Measurements from ENCODE around the gene TRIOBP.
A peak's percentile ranks its signal among the peaks of the same experiment; 100 is the strongest.

TRIOBP gene

DNA sequence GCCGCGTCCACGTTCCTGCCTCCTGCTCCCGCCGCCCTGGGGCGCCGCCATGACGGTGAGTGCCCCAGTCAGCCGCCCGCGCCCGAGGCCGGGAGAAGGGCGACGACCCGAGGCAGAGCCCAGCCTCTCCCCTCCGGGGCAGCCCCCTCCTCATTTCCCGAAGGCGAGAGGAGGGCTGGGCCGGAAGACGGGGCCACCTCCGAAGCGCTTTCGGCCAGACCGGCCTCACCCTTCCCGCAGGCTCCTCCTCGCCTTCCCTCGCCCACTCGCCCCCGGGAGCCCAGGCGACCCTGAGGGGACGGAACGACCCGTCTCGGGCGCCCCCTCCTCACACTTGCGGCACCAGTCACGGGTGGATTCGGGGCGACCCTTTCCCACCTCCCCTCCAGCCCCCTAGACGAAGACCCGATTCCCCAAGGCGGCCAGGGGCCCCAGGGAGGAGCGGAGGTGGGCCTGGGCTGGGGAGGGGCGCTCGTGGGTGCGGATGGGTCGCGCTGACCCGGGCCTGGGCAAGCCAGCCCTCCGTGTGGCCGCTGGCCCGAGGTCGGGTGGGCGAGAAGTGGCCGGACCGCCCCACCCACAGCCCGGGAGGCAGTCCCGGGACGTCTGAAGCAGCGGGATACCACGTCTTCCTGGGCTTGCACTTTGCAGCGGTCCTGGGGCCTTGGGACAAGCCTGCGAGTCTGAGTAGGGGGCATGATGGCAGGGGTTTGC is 49.7 kb downstream of the TRIOBP start:
- H3K36me3 Mint-ChIP-seq (ENCODE audit: insufficient read depth) = no peaks in the 10 kb centered on the region
- peak overlapping the region; percentile 83 to 87 for H3K4me3 Mint-ChIP-seq
- DNase-seq = peak in 1 of 3 experiments; percentile 7
- no peaks in the 10 kb centered on the region for H3K27me3 Mint-ChIP-seq
- peak overlapping the region; percentile 31 to 69 for H3K27ac Mint-ChIP-seq
- peaks cover 16 to 20% of the 10 kb centered on the region in 2 donors for H3K4me1 Mint-ChIP-seq (ENCODE audit: low read depth in 2 of 2)
- no peaks in the 10 kb centered on the region for H3K9me3 Mint-ChIP-seq
- ATAC-seq (replicated peaks) = peak; percentile 56

GRCh38 chr22:37747080-37747714 is 50.3 kb downstream of the TRIOBP start:
- peak overlapping the region in 1 of 2 donors; percentile 69 for H3K27ac Mint-ChIP-seq
- peak in 1 of 3 experiments; percentile 7 for DNase-seq
- no peaks in the 10 kb centered on the region for H3K36me3 Mint-ChIP-seq (ENCODE audit: insufficient read depth)
- H3K4me3 Mint-ChIP-seq = peak overlapping the region; percentile 83 to 87
- H3K9me3 Mint-ChIP-seq = no peaks in the 10 kb centered on the region
- H3K27me3 Mint-ChIP-seq = no peaks in the 10 kb centered on the region
- ATAC-seq (replicated peaks) = no peak
- peaks cover 16 to 20% of the 10 kb centered on the region in 2 donors for H3K4me1 Mint-ChIP-seq (ENCODE audit: low read depth in 2 of 2)

GRCh38 chr22:37747715-37748100 is 50.9 kb downstream of the TRIOBP start:
- H3K27me3 Mint-ChIP-seq = no peaks in the 10 kb centered on the region
- ATAC-seq (replicated peaks) (no peak), DNase-seq (no peak)
- no peaks in the 10 kb centered on the region for H3K36me3 Mint-ChIP-seq (ENCODE audit: insufficient read depth)
- H3K27ac Mint-ChIP-seq = peak overlapping the region; percentile 12 to 41
- no peaks in the 10 kb centered on the region for H3K9me3 Mint-ChIP-seq
- H3K4me1 Mint-ChIP-seq (ENCODE audit: low read depth in 2 of 2) = peaks cover 16 to 20% of the 10 kb centered on the region in 2 donors
- H3K4me3 Mint-ChIP-seq = peak overlapping the region; percentile 33 to 83

DNA sequence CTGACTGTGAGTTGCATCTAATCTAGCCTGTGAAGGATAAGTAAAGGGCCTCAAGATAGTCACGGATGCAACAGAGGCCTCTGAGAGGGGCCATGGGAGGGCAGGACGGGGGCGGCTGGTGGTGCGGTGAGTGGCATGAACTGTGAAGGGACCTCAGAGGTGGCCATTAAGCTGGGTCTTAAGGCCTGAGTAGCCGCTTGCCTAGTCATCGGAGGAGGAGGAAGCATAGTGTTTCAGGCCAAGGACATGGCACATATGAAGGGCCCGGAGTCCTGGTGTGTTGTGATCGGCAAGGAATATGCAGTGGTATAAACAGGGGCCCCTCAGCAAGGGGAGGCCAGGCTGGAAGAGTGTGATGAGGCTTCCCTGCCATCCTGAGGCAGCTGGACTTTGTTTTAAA is 51.8 kb downstream of the TRIOBP start:
- ATAC-seq (replicated peaks) (no peak), DNase-seq (no peak)
- no peaks in the 10 kb centered on the region for H3K36me3 Mint-ChIP-seq (ENCODE audit: insufficient read depth)
- H3K27me3 Mint-ChIP-seq = no peaks in the 10 kb centered on the region
- H3K27ac Mint-ChIP-seq = peak overlapping the region in 1 of 2 donors; percentile 12
- H3K4me3 Mint-ChIP-seq = no peak overlapping the region
- H3K4me1 Mint-ChIP-seq (ENCODE audit: low read depth in 2 of 2) = peaks cover 16 to 20% of the 10 kb centered on the region in 2 donors
- no peaks in the 10 kb centered on the region for H3K9me3 Mint-ChIP-seq

GRCh38 chr22:37749226-37749625 is 52.4 kb downstream of the TRIOBP start:
- H3K4me1 Mint-ChIP-seq (ENCODE audit: low read depth in 2 of 2) = peaks cover 16 to 20% of the 10 kb centered on the region in 2 donors
- H3K4me3 Mint-ChIP-seq = no peak overlapping the region
- H3K9me3 Mint-ChIP-seq = no peaks in the 10 kb centered on the region
- ATAC-seq (replicated peaks) (no peak), DNase-seq (no peak)
- H3K27me3 Mint-ChIP-seq = no peaks in the 10 kb centered on the region
- H3K36me3 Mint-ChIP-seq (ENCODE audit: insufficient read depth) = no peaks in the 10 kb centered on the region
- peak overlapping the region in 1 of 2 donors; percentile 35 for H3K27ac Mint-ChIP-seq

- Mint-ChIP-seq H3K27me3 (no peaks in the 10 kb centered on the region), H3K4me3 (no peak overlapping the region), H3K4me1 (ENCODE audit: low read depth in 2 of 2) (peaks cover 16 to 19% of the 10 kb centered on the region in 2 donors), H3K9me3 (no peaks in the 10 kb centered on the region), H3K36me3 (ENCODE audit: insufficient read depth) (no peaks in the 10 kb centered on the region), H3K27ac (peak overlapping the region; percentile 29 to 35)
- DNase-seq (no peak), ATAC-seq (replicated peaks) (no peak)
Observed at GRCh38 chr22:37749831-37750595, 53.2 kb downstream of the TRIOBP start.

DNA sequence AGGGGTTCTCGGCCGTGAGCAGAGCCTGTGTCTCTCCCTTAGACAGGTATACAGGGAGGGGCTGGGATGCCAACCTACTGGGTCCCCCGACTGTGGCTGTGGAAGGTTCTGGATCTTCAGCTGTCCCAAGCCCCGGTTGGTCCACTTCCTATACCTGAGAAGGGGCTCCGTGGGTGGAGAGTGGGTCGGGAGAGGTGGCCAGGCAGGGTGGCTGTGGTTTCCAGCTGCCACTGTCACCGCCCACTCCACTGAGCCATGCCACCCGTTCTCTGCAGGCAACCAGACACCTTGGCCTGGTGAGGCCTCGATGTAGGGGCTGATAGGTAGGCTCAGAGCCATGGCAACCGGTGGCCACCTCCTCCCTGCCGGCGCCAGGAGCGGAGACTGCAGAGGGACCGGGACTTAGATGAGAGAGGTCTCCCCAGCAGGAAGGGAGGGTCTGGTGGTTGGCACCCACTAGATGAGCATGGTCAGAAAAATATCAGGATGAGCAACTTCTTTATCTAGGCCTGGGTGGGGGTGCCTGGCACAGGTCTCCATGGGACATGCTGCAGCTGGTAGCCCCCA is 53.8 kb downstream of the TRIOBP start:
- Mint-ChIP-seq H3K4me3 (no peak overlapping the region), H3K36me3 (ENCODE audit: insufficient read depth) (no peaks in the 10 kb centered on the region), H3K9me3 (no peaks in the 10 kb centered on the region), H3K27ac (peak overlapping the region in 1 of 2 donors; percentile 29), H3K27me3 (no peaks in the 10 kb centered on the region), H3K4me1 (ENCODE audit: low read depth in 2 of 2) (peaks cover 11 to 12% of the 10 kb centered on the region in 2 donors)
- ATAC-seq (replicated peaks) (no peak), DNase-seq (no peak)

DNA sequence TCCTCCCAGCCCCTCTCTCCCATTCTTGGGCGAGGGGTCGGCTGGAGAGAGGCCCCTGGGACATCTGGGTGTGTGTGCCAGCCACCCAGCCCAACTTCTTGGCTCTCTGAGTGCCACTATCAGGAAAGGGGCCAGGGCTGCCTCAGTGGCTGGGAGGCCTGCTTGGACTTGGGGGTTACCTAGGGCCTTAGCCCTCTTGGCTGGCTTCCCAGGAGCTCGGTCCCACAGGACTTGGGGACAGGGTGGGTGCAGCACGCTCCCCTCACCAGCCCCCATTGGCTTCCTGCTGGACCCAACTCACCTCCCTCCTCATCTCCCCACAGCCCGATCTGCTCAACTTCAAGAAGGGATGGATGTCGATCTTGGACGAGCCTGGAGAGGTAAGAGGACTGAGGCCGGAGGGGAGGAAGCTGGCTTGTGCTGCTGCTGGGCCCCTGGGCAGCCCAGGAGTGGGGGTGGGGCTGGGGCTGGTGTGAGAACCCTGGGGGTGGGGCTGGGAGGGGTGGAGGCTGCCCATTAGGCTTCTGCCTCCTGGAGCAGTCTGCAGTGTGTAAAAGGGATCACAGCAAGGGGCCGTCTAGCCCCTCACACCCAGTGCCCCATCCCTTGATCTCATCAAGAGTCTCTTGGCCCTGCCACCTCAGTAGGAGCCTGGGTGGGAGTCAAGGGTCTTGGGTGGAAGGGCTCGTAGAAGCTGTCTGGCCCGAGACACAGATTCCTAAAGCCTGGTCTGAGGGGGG is 54.8 kb downstream of the TRIOBP start:
- no peak for DNase-seq
- Mint-ChIP-seq H3K36me3 (ENCODE audit: insufficient read depth) (peaks cover 3% of the 10 kb centered on the region), H3K9me3 (no peaks in the 10 kb centered on the region), H3K4me3 (no peak overlapping the region), H3K4me1 (ENCODE audit: low read depth in 2 of 2) (peaks cover 11 to 12% of the 10 kb centered on the region in 2 donors), H3K27me3 (no peaks in the 10 kb centered on the region), H3K27ac (no peak overlapping the region)
- no peak for ATAC-seq (replicated peaks)

GRCh38 chr22:37752189-37753087 is 55.6 kb downstream of the TRIOBP start:
- ATAC-seq (replicated peaks) (no peak), DNase-seq (no peak)
- Mint-ChIP-seq H3K4me1 (ENCODE audit: low read depth in 2 of 2) (peaks cover 11 to 12% of the 10 kb centered on the region in 2 donors), H3K4me3 (no peak overlapping the region), H3K27me3 (no peaks in the 10 kb centered on the region), H3K27ac (no peak overlapping the region), H3K36me3 (ENCODE audit: insufficient read depth) (peaks cover 8% of the 10 kb centered on the region), H3K9me3 (no peaks in the 10 kb centered on the region)

DNA sequence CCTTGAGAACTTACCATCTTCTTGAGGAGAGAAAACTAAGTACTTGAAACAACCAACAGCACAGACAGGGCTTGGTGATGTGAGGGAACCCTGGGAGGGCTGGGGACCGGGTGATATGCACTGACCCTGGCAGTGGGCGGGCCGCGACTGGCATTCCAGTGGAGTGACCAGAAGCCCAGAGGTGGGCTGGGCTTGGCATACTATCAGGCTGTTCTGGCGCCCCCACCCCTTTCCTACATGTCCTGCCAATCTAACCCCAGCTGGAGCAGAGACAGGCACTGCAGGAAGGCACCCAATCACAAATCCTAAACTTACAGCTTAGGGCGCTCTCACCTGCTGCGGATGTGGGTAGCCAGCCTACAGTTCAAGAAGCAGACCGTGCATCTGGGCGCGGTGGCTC is 56.9 kb downstream of the TRIOBP start:
- Mint-ChIP-seq H3K36me3 (ENCODE audit: insufficient read depth) (peaks cover 16% of the 10 kb centered on the region), H3K27me3 (no peaks in the 10 kb centered on the region), H3K4me1 (ENCODE audit: low read depth in 2 of 2) (peaks cover 4 to 6% of the 10 kb centered on the region in 2 donors), H3K4me3 (no peak overlapping the region), H3K27ac (peak overlapping the region in 1 of 2 donors; percentile 51), H3K9me3 (no peaks in the 10 kb centered on the region)
- no peak for ATAC-seq (replicated peaks)
- no peak for DNase-seq

- no peak overlapping the region for H3K27ac Mint-ChIP-seq
- DNase-seq (no peak), ATAC-seq (replicated peaks) (no peak)
- H3K9me3 Mint-ChIP-seq = no peaks in the 10 kb centered on the region
- H3K36me3 Mint-ChIP-seq (ENCODE audit: insufficient read depth) = peaks cover 37% of the 10 kb centered on the region
- H3K4me1 Mint-ChIP-seq (ENCODE audit: low read depth in 2 of 2) = peaks cover 0 to 1% of the 10 kb centered on the region in 2 donors
- no peak overlapping the region for H3K4me3 Mint-ChIP-seq
- H3K27me3 Mint-ChIP-seq = no peaks in the 10 kb centered on the region
Observed at GRCh38 chr22:37757663-37758062, 60.8 kb downstream of the TRIOBP start.

- Mint-ChIP-seq H3K27me3 (no peaks in the 10 kb centered on the region), H3K4me1 (ENCODE audit: low read depth in 2 of 2) (peaks cover 0 to 1% of the 10 kb centered on the region in 2 donors), H3K4me3 (no peak overlapping the region), H3K27ac (peak overlapping the region in 1 of 2 donors; percentile 53), H3K36me3 (ENCODE audit: insufficient read depth) (peaks cover 37% of the 10 kb centered on the region), H3K9me3 (no peaks in the 10 kb centered on the region)
- no peak for ATAC-seq (replicated peaks)
- no peak for DNase-seq
Observed at GRCh38 chr22:37758694-37759093, 61.8 kb downstream of the TRIOBP start.
